Endothelial cell (in vitro differentiated cells): Measurements from ENCODE around the gene DOCK3. TPM values are rescaled to one million over a fixed set of nuclear protein-coding genes. Genes with fewer than 3 reads are reported as not detected.

Experiments
- DNase-seq: peaks from one replicate; pipeline ENCODE4 v3.0.0; 2021; ENCODE audit warnings: low spot score
- H3K27ac Mint-ChIP-seq: one replicate; pipeline ENCODE4 v1.8.0; 2021; ENCODE audit warnings: mixed read lengths, inconsistent platforms; ENCODE audit not compliant: unreplicated experiment
- H3K27me3 Mint-ChIP-seq: one replicate; pipeline ENCODE4 v1.8.0; 2021; ENCODE audit warnings: mild to moderate bottlenecking, moderate library complexity, mixed read lengths, inconsistent platforms; ENCODE audit not compliant: unreplicated experiment
- H3K36me3 Mint-ChIP-seq: one replicate; pipeline ENCODE4 v1.8.0; 2021; ENCODE audit warnings: mild to moderate bottlenecking, low read depth, mixed read lengths, inconsistent platforms; ENCODE audit not compliant: unreplicated experiment
- H3K4me1 Mint-ChIP-seq: one replicate; pipeline ENCODE4 v1.8.0; 2021; ENCODE audit warnings: mild to moderate bottlenecking, mixed read lengths, inconsistent platforms; ENCODE audit not compliant: unreplicated experiment
- H3K4me3 Mint-ChIP-seq: one replicate; pipeline ENCODE4 v1.8.0; 2021; ENCODE audit warnings: mild to moderate bottlenecking, mixed read lengths, inconsistent platforms; ENCODE audit not compliant: unreplicated experiment
- H3K9me3 Mint-ChIP-seq: one replicate; pipeline ENCODE4 v1.8.0; 2021; ENCODE audit warnings: mixed read lengths, inconsistent platforms; ENCODE audit not compliant: unreplicated experiment
- total RNA-seq: library from RNA; stranded (reverse); fragmentation: NEBNext Ultra II Directional; extraction: Animal tissue kit (Norgen Biotek cat#: 25700); gene quantifications from one replicate; pipeline ENCODE4 v1.2.1, GENCODE V29; 2021; ENCODE audit not compliant: unreplicated experiment
- TF ChIP-seq, protein P1 (sequence below): fragments of 200-600 bp; sonication (generic); IDR thresholded peaks from one replicate; pipeline ENCODE4 v1.5.0; 2021; ENCODE audit warnings: antibody characterized with exemption; ENCODE audit not compliant: unreplicated experiment

The DOCK3 gene
- total RNA-seq, 1 donor from 2014 or later: 1.3 TPM

GRCh38 chr3:50696276-50696675 is 21.5 kb downstream of the DOCK3 start:
- no peak overlapping the region for H3K27ac Mint-ChIP-seq

GRCh38 chr3:50698269-50698668 is 23.5 kb downstream of the DOCK3 start:
- TF ChIP-seq, protein P1, sequence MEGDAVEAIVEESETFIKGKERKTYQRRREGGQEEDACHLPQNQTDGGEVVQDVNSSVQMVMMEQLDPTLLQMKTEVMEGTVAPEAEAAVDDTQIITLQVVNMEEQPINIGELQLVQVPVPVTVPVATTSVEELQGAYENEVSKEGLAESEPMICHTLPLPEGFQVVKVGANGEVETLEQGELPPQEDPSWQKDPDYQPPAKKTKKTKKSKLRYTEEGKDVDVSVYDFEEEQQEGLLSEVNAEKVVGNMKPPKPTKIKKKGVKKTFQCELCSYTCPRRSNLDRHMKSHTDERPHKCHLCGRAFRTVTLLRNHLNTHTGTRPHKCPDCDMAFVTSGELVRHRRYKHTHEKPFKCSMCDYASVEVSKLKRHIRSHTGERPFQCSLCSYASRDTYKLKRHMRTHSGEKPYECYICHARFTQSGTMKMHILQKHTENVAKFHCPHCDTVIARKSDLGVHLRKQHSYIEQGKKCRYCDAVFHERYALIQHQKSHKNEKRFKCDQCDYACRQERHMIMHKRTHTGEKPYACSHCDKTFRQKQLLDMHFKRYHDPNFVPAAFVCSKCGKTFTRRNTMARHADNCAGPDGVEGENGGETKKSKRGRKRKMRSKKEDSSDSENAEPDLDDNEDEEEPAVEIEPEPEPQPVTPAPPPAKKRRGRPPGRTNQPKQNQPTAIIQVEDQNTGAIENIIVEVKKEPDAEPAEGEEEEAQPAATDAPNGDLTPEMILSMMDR: no peak
- Mint-ChIP-seq H3K27me3 (peaks cover 1% of the 10 kb centered on the region), H3K27ac (no peak overlapping the region), H3K4me1 (no peaks in the 10 kb centered on the region), H3K4me3 (no peak overlapping the region), H3K36me3 (no peaks in the 10 kb centered on the region), H3K9me3 (no peaks in the 10 kb centered on the region)
- no peak for DNase-seq

More at GRCh38 chr3:50696276-50696675, 21.5 kb downstream of the DOCK3 start:
- Mint-ChIP-seq H3K9me3 (no peaks in the 10 kb centered on the region), H3K27me3 (peaks cover under 1% of the 10 kb centered on the region), H3K4me3 (no peak overlapping the region), H3K36me3 (no peaks in the 10 kb centered on the region), H3K4me1 (no peaks in the 10 kb centered on the region)
- TF ChIP-seq, protein P1: no peak
- DNase-seq: no peak

DNA sequence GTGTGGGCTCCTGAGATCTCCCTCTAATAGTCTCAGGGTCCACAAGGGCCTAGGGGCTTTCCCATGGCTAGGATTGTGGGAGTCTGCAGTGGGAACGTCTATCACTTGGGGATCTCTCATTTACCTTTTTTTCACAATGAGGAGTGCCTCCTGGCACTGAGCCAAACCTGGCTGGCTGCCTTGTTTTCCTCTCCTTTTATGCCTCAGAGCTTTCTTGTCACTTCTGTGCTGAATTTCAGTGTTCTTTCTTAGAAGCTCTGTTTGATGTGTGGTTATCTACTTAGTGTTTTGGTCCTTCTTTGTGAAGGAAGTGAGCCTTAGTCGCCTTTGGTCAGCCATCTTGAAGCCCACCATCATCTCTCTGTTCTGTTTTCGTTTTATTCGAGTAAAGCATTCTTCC is 33.9 kb downstream of the DOCK3 start:
- Mint-ChIP-seq H3K36me3 (no peaks in the 10 kb centered on the region), H3K27ac (no peak overlapping the region), H3K9me3 (no peaks in the 10 kb centered on the region), H3K4me1 (no peaks in the 10 kb centered on the region), H3K27me3 (peaks cover 2% of the 10 kb centered on the region), H3K4me3 (no peak overlapping the region)
- DNase-seq: no peak
- TF ChIP-seq, protein P1: no peak

DNA sequence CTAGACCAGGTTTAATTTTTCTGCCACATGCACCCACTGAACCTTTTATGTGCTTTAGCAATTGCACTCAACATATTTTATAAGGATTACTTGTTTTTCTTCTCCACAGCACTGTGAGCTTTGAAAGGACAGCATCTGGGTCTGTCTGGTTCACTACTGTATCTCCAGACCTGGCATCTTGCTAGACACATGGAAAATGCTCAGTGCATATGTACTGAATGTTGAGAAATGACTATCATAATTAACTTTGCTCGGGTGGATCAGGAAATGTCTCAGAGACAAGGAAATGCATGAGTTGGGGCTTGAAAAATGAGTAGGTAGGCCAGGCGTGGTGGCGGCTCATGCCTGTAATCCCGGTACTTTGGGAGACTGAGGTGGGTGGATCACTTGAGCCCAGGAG is 40.2 kb downstream of the DOCK3 start:
- DNase-seq: no peak
- TF ChIP-seq, protein P1: no peak
- Mint-ChIP-seq H3K36me3 (no peaks in the 10 kb centered on the region), H3K27me3 (peaks cover 1% of the 10 kb centered on the region), H3K4me3 (no peak overlapping the region), H3K27ac (no peak overlapping the region), H3K4me1 (no peaks in the 10 kb centered on the region), H3K9me3 (no peaks in the 10 kb centered on the region)

- TF ChIP-seq, protein P1: no peak
- no peaks in the 10 kb centered on the region for H3K27me3 Mint-ChIP-seq
- DNase-seq: no peak
Observed at GRCh38 chr3:50724831-50725230, 50.1 kb downstream of the DOCK3 start.

More at GRCh38 chr3:50724831-50725230, 50.1 kb downstream of the DOCK3 start:
- Mint-ChIP-seq H3K4me3 (no peak overlapping the region), H3K4me1 (no peaks in the 10 kb centered on the region), H3K9me3 (no peaks in the 10 kb centered on the region), H3K36me3 (no peaks in the 10 kb centered on the region), H3K27ac (no peak overlapping the region)
